KOPT-K1 (cell line): ENCODE results near the gene CD74.

ENCODE experiments used
- H3K27ac ChIP-seq: fragments of 200-600 bp; sonication (generic); 2 replicates; pipeline ENCODE4 v1.5.1; 2016; ENCODE audit warnings: antibody characterized with exemption, mild to moderate bottlenecking, low read depth, low read length; ENCODE audit not compliant: poor library complexity, severe bottlenecking
- H3K36me3 ChIP-seq: fragments of 200-600 bp; sonication (generic); 2 replicates; pipeline ENCODE4 v1.5.1; 2017; ENCODE audit warnings: antibody characterized with exemption, mild to moderate bottlenecking, low read length, moderate library complexity; ENCODE audit not compliant: insufficient read depth
- H3K9me3 ChIP-seq: fragments of 200-600 bp; sonication (generic); 2 replicates; pipeline ENCODE4 v1.5.1; 2017; ENCODE audit warnings: antibody characterized with exemption, low read length, mild to moderate bottlenecking; ENCODE audit not compliant: insufficient read depth, poor library complexity, severe bottlenecking

The CD74 gene

GRCh38 chr5:150377964-150378694 is 34.6 kb downstream of the CD74 start:
- H3K27ac ChIP-seq, result no peak overlapping the region
- peaks cover 100% of the 10 kb centered on the region for H3K36me3 ChIP-seq
- H3K9me3 ChIP-seq, result no peaks in the 10 kb centered on the region

GRCh38 chr5:150376799-150377771 is 35.6 kb downstream of the CD74 start:
- H3K27ac ChIP-seq, result no peak overlapping the region

GRCh38 chr5:150374651-150375050 is 38.1 kb downstream of the CD74 start:
- H3K27ac ChIP-seq, result no peak overlapping the region
- H3K9me3 ChIP-seq, result no peaks in the 10 kb centered on the region
- peaks cover 100% of the 10 kb centered on the region for H3K36me3 ChIP-seq

More at GRCh38 chr5:150376799-150377771, 35.6 kb downstream of the CD74 start:
- no peaks in the 10 kb centered on the region for H3K9me3 ChIP-seq
- peaks cover 100% of the 10 kb centered on the region for H3K36me3 ChIP-seq

GRCh38 chr5:150372639-150373038 is 40.1 kb downstream of the CD74 start:
- H3K27ac ChIP-seq, result no peak overlapping the region
- H3K9me3 ChIP-seq, result no peaks in the 10 kb centered on the region
- peaks cover 100% of the 10 kb centered on the region for H3K36me3 ChIP-seq

GRCh38 chr5:150368526-150368925 is 44.2 kb downstream of the CD74 start:
- Histone ChIP-seq H3K9me3 (no peaks in the 10 kb centered on the region), H3K27ac (no peak overlapping the region), H3K36me3 (peaks cover 96% of the 10 kb centered on the region)

GRCh38 chr5:150364004-150364403 is 48.7 kb downstream of the CD74 start:
- H3K27ac ChIP-seq, result no peak overlapping the region
- H3K9me3 ChIP-seq, result no peaks in the 10 kb centered on the region
- H3K36me3 ChIP-seq, result peaks cover 95% of the 10 kb centered on the region

GRCh38 chr5:150363185-150363584 is 49.5 kb downstream of the CD74 start:
- H3K36me3 ChIP-seq, result peaks cover 86% of the 10 kb centered on the region
- H3K9me3 ChIP-seq, result no peaks in the 10 kb centered on the region
- H3K27ac ChIP-seq, result no peak overlapping the region

GRCh38 chr5:150361301-150361700 is 51.4 kb downstream of the CD74 start:
- no peak overlapping the region for H3K27ac ChIP-seq
- no peaks in the 10 kb centered on the region for H3K9me3 ChIP-seq
- H3K36me3 ChIP-seq, result peaks cover 72% of the 10 kb centered on the region

GRCh38 chr5:150358261-150359095 is 54.2 kb downstream of the CD74 start:
- Histone ChIP-seq H3K27ac (peak overlapping the region; percentile 61), H3K36me3 (peaks cover 44% of the 10 kb centered on the region), H3K9me3 (no peaks in the 10 kb centered on the region)

GRCh38 chr5:150357326-150358260 is 55.1 kb downstream of the CD74 start, which contains the start of gene TCOF1:
TSS of gene TCOF1 (plus strand) at chr5:150357697. CDS start at chr5:150357747, 50 bp downstream.
- Histone ChIP-seq H3K27ac (peak within 1 kb of the TSS; percentile 61), H3K9me3 (no peaks in the 10 kb centered on the region)

GRCh38 chr5:150356575-150357294 is 56.0 kb downstream of the CD74 start:
- Histone ChIP-seq H3K9me3 (no peaks in the 10 kb centered on the region), H3K36me3 (peaks cover 26% of the 10 kb centered on the region), H3K27ac (no peak overlapping the region)

More at GRCh38 chr5:150357326-150358260, 55.1 kb downstream of the CD74 start, which contains the start of gene TCOF1:
- H3K36me3 ChIP-seq, result peaks cover 35% of the 10 kb centered on the region

- H3K36me3 ChIP-seq, result peaks cover 17% of the 10 kb centered on the region
- no peak overlapping the region for H3K27ac ChIP-seq
- no peaks in the 10 kb centered on the region for H3K9me3 ChIP-seq
Observed at GRCh38 chr5:150355791-150356190, 56.9 kb downstream of the CD74 start.

GRCh38 chr5:150353032-150353675 is 59.6 kb downstream of the CD74 start:
- Histone ChIP-seq H3K9me3 (no peaks in the 10 kb centered on the region), H3K27ac (no peak overlapping the region), H3K36me3 (no peaks in the 10 kb centered on the region)
